Left ventricle myocardium superior (tissue), 1 donor: ENCODE measurements around the gene MAP2K3. TPM values are rescaled to one million over a fixed set of nuclear protein-coding genes. Genes with fewer than 3 reads are reported as not detected.
A peak's percentile ranks its signal among the peaks of the same experiment; 100 is the strongest.

ENCODE experiments used
- ATAC-seq: fragments of 200-7000 bp; cut with Tn5 transposase; one replicate; pipeline ENCODE4 v1.9.1; 2020; ENCODE audit warnings: mild to moderate bottlenecking, moderate library complexity
- DNase-seq: peaks from one replicate; pipeline ENCODE4 v3.0.0-alpha.2; 2020
- intact Hi-C: fragments of 100-400 bp; cut with micrococcal nuclease; formaldehyde crosslinking; loops from one replicate; pipeline ENCODE4 v1.11.0; 2022
- total RNA-seq: library from RNA; stranded (reverse); fragmentation: NEBNext Ultra II Directional; extraction: Animal tissue kit (Norgen Biotek cat#: 25700); gene quantifications from one replicate; pipeline ENCODE4 v1.2.1, GENCODE V29; 2021
- donor health status: DM: no; HTN: yes; CAD: no; lungs with severe emphysema.

MAP2K3 gene
- total RNA-seq, 1 donor from 2014 or later, result 38.6 TPM

GRCh38 chr17:21292867-21293830 lies 8.6 kb downstream of the MAP2K3 start:
- intact Hi-C loops, result no loop called here
- no peak for DNase-seq
- ATAC-seq, result no peak

- DNase-seq (no peak), ATAC-seq (no peak)
- intact Hi-C loops, result no loop called here
Measured at GRCh38 chr17:21293831-21294210, 9.3 kb downstream of the MAP2K3 start.

GRCh38 chr17:21294321-21295035 lies 10.0 kb downstream of the MAP2K3 start:
- no peak for ATAC-seq
- intact Hi-C loops, result no loop called here

GRCh38 chr17:21295036-21295952 lies 10.8 kb downstream of the MAP2K3 start:
- DNase-seq (peak; percentile 86), ATAC-seq (peak; percentile 88)
- intact Hi-C loops, result no loop called here

More at GRCh38 chr17:21294321-21295035, 10.0 kb downstream of the MAP2K3 start:
- no peak for DNase-seq

GRCh38 chr17:21296097-21297025 lies 11.8 kb downstream of the MAP2K3 start:
- DNase-seq (peak; percentile 79), ATAC-seq (peak; percentile 42)
- intact Hi-C loops, result no loop called here

- intact Hi-C loops, result no loop called here
- ATAC-seq (no peak), DNase-seq (no peak)
Measured at GRCh38 chr17:21297026-21297520, 12.6 kb downstream of the MAP2K3 start.

GRCh38 chr17:21297597-21297996 lies 13.1 kb downstream of the MAP2K3 start:
- intact Hi-C loops, result no loop called here
- ATAC-seq, result no peak
- no peak for DNase-seq

- ATAC-seq, result no peak
- no peak for DNase-seq
- intact Hi-C loops, result no loop called here
Measured at GRCh38 chr17:21298056-21298982, 13.8 kb downstream of the MAP2K3 start.

- intact Hi-C loops, result no loop called here
- no peak for ATAC-seq
Measured at GRCh38 chr17:21298983-21299519, 14.5 kb downstream of the MAP2K3 start.

GRCh38 chr17:21299981-21300600 lies 15.6 kb downstream of the MAP2K3 start:
- no peak for DNase-seq
- no peak for ATAC-seq
- intact Hi-C loops, result no loop called here

More at GRCh38 chr17:21298983-21299519, 14.5 kb downstream of the MAP2K3 start:
- DNase-seq, result no peak

GRCh38 chr17:21300601-21301571 lies 16.4 kb downstream of the MAP2K3 start:
- ATAC-seq, result no peak
- no peak for DNase-seq
- intact Hi-C loops, result no loop called here

- intact Hi-C loops, result no loop called here
- no peak for ATAC-seq
- no peak for DNase-seq
Measured at GRCh38 chr17:21301593-21302550, 17.4 kb downstream of the MAP2K3 start.

- ATAC-seq, result no peak
- intact Hi-C loops, result no loop called here
- DNase-seq, result no peak
Measured at GRCh38 chr17:21302711-21303425, 18.4 kb downstream of the MAP2K3 start.
